ENCODE results near the gene RTKN2.

DNA sequence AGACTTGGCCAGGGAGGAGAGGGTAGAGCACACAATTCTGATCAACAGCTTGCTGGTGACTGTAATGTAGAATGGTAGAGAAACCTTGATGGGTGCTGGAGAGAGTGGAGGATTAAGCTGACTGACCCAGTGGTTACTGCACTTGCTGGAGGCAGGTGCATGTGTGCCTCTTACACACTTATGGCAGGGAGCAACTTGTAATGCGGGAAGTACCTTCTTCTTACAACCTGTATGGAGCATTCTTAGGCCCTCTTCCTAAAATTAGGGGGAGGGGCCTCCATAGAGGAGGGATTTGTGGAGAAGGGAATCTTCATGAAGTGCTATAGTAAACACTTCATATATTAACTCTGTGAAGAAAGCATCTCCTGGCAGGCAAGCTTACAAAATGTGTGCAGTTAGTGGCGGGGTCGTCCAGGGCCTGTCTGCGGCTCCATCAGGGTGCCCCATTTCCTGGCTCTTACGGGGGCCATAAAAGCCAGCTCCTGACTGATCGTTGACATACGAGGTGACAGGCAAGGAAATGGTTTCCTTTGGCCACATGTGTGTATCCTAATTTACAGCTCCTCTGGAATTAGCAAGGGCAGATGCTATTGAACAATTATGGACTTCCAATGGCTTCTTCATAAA lies 113.5 kb downstream of the RTKN2 start:
- TF ChIP-seq, protein P1, sequence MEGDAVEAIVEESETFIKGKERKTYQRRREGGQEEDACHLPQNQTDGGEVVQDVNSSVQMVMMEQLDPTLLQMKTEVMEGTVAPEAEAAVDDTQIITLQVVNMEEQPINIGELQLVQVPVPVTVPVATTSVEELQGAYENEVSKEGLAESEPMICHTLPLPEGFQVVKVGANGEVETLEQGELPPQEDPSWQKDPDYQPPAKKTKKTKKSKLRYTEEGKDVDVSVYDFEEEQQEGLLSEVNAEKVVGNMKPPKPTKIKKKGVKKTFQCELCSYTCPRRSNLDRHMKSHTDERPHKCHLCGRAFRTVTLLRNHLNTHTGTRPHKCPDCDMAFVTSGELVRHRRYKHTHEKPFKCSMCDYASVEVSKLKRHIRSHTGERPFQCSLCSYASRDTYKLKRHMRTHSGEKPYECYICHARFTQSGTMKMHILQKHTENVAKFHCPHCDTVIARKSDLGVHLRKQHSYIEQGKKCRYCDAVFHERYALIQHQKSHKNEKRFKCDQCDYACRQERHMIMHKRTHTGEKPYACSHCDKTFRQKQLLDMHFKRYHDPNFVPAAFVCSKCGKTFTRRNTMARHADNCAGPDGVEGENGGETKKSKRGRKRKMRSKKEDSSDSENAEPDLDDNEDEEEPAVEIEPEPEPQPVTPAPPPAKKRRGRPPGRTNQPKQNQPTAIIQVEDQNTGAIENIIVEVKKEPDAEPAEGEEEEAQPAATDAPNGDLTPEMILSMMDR (IDR thresholded peaks at IDR 0.05; ENCODE audit: poor library complexity) = no peak
- TF ChIP-seq EZH2 (IDR thresholded peaks at IDR 0.05; ENCODE audit: borderline replicate concordance) (no peak), EZH2phosphoT487 (IDR thresholded peaks at IDR 0.05; ENCODE audit: low read depth, severe bottlenecking, unreplicated experiment) (no peak)

Data from hepatocyte (in vitro differentiated cells).